ENCODE data around the gene ASF1B.
A peak's percentile ranks its signal among the peaks of the same experiment; 100 is the strongest.
"Not testable (repeated sequence)": the region's sequence is repeated elsewhere in the genome, so short reads cannot be mapped to it uniquely, and the experiment has no call there.

Gene ASF1B

GRCh38 chr19:14147797-14148605 lies 11.6 kb upstream of the ASF1B start:
- DNase-seq (ENCODE audit: low read depth) = no peak
- H3K4me3 ChIP-seq (ENCODE audit: control insufficient read depth, low read depth, low read length) = no peak overlapping the region
- TF ChIP-seq CTCF (IDR thresholded peaks at IDR 0.05; ENCODE audit: control insufficient read depth, insufficient read depth, low read depth, low read length, missing control alignments) = peak; percentile 93

DNA sequence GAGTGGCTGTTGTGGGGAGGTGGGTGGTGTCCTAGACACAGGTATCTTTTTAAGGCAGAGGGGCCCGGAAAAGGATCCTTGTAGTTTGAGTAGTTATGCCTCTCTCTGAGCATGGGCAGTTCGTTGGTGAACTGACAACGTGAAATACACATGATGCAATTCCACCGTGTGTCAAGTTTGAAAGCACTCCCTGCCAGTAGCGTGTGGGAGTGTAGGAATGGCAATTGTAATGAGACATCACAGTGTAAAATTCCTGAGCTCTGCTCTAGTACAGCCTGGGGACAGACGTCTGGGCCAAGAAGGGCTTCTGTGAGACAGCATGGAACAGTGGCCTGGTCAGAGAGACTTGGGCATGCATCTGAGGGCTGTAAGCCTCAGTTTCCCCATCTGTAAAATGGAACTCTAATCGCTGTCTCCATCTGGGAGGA lies 10.4 kb upstream of the ASF1B start:
- no peak for TF ChIP-seq CTCF (IDR thresholded peaks at IDR 0.05; ENCODE audit: control insufficient read depth, insufficient read depth, low read depth, low read length, missing control alignments)
- DNase-seq (ENCODE audit: low read depth) = peak; percentile 79
- no peak overlapping the region for H3K4me3 ChIP-seq (ENCODE audit: control insufficient read depth, low read depth, low read length)

DNA sequence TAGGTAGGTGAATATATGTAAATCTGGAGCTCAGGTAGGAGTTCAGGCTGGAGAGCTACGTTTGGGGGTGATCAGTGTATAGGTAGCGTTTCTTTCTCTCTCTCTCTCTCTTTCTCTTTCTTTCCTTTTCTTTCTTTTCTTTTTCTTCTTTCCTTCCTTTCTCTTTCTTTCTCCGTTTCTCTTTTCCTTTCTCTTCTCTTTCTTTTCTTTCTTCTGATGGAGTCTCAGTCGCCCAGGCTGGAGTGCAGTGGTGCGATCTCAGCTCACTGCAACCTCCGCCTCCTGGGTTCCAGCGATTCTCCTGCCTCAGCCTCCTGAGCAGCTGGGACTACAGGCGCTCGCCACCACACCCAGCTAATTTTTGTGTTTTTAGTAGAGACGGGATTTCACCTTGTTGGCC lies 9.8 kb upstream of the ASF1B start:
- H3K4me3 ChIP-seq (ENCODE audit: control insufficient read depth, low read depth, low read length); DNase-seq (ENCODE audit: low read depth): not testable (repeated sequence)

DNA sequence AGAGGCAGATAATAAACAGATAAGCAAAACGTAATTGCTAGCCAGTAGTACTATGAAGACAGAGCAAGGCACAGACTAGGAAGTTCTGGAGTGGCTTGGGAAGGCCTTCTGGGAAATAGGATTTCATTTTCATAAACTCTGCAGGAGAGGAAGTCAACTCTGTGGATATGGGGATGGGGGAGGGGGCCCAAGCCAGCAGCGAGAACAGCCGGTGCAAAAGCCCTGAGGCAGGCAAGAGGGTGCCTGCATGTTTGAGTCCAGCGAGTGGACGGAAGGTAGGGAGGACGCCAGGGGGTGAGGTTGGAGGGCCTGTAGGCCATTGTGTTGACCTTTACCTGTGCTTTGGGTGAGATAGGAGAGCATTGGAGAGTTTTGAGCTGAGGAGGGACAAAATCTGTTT lies 9.0 kb upstream of the ASF1B start:
- no peak for DNase-seq (ENCODE audit: low read depth)
- H3K4me3 ChIP-seq (ENCODE audit: control insufficient read depth, low read depth, low read length) = no peak overlapping the region
- no peak for TF ChIP-seq CTCF (IDR thresholded peaks at IDR 0.05; ENCODE audit: control insufficient read depth, insufficient read depth, low read depth, low read length, missing control alignments)

DNA sequence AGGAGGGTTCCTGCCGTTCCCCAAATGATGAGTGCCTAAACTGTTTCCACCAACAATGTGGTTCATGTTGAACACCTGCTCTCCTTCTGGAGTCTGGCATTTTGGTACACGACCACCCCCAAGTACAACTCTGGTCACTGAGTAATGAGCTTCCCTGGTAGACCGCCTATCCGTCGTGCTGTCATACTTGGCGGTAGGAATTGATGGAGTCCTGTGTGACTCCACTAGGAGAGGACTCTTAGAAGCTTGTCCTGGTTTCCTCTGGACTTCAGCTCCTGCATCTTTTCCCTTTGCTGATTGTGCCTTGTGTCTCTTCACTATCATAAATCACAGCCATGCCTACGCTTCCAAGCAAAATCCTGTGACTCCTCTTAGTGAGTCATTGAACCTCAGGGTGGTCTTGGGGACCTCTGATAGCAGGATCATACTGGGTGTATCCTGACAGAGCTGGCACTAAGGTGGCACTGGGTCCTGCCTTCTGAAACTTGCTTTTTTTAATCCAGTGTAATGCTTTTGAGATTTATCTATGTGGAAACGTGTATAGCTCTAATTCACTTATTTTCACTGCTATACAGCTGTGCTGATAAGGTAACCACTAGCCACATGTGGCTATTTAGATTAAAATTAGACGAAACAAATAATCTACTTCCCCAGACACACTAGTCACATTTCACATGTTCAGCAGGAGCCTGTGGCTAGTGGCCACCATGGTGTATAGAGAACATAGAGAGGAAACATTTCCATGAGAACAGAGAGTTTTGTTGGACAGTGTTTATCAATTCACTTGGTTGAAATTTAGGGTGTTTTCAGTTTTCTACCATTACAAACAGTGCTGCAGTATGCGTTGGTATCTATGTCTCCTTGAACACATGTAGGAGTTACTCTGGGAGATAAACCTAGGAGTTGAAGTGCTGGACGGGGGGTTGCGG lies 6.1 kb upstream of the ASF1B start:
- no peak for DNase-seq (ENCODE audit: low read depth)
- TF ChIP-seq CTCF (IDR thresholded peaks at IDR 0.05; ENCODE audit: control insufficient read depth, insufficient read depth, low read depth, low read length, missing control alignments) = no peak

DNA sequence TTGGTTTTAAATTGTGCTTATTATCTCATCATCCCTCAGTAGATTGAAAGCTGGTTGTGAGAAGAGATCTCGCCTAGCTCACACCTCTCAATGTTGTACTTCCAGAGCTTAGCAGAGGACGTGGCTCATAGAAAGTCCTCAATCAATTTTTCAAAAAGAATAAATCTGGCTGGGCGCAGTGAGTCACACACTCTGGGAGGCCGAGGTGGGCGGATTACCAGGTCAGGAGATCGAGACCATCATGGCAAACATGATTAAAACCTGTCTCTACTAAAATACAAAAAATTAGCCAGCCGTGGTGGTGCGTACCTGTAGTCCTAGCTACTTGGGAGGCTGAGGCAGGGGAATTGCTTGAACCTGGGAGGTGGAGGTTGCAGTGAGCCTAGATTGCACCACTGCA lies 4.7 kb upstream of the ASF1B start:
- no peak for DNase-seq (ENCODE audit: low read depth)
- no peak for TF ChIP-seq CTCF (IDR thresholded peaks at IDR 0.05; ENCODE audit: control insufficient read depth, insufficient read depth, low read depth, low read length, missing control alignments)
- no peak overlapping the region for H3K4me3 ChIP-seq (ENCODE audit: control insufficient read depth, low read depth, low read length)

More for the DNA sequence above, 6.1 kb upstream of the ASF1B start:
- H3K4me3 ChIP-seq (ENCODE audit: control insufficient read depth, low read depth, low read length) = no peak overlapping the region

GRCh38 chr19:14139944-14140343 lies 3.6 kb upstream of the ASF1B start:
- TF ChIP-seq CTCF (IDR thresholded peaks at IDR 0.05; ENCODE audit: control insufficient read depth, insufficient read depth, low read depth, low read length, missing control alignments) = no peak
- no peak for DNase-seq (ENCODE audit: low read depth)
- no peak overlapping the region for H3K4me3 ChIP-seq (ENCODE audit: control insufficient read depth, low read depth, low read length)

All from AG09309 (cell line).